OCI-LY3 (cell line): ENCODE measurements around the gene KDELR1.

Experiments used
- H2AFZ ChIP-seq: fragments of 200-600, 300-600 bp; shearing (Covaris generic); 2 replicates; pipeline ENCODE4 v1.6.0; 2014; ENCODE audit warnings: antibody characterized with exemption, low read depth, low read length
- H3K27ac ChIP-seq: fragments of 200-600, 300-600 bp; sonication (generic); 2 replicates; pipeline ENCODE4 v1.5.1; 2014; ENCODE audit warnings: mild to moderate bottlenecking, low read length, moderate library complexity, mixed read lengths
- H3K27me3 ChIP-seq: fragments of 200-600, 300-600 bp; sonication (generic); 2 replicates; pipeline ENCODE4 v1.6.1; 2014; ENCODE audit warnings: low read depth, low read length, mixed read lengths
- H3K36me3 ChIP-seq: fragments of 200-600, 300-600 bp; sonication (generic); replicated peaks from 2 replicates; pipeline ENCODE3; 2014; ENCODE audit warnings: low read depth, low read length, mixed read lengths
- H3K4me1 ChIP-seq: fragments of 300-600, 200-600 bp; sonication (generic); 2 replicates; pipeline ENCODE4 v1.6.1; 2014; ENCODE audit warnings: low read length, mixed read lengths
- H3K4me2 ChIP-seq: fragments of 200-600, 300-600 bp; sonication (generic); 2 replicates; pipeline ENCODE4 v1.6.1; 2014; ENCODE audit warnings: low read length, mixed read lengths
- H3K4me3 ChIP-seq: fragments of 300-600, 200-600 bp; sonication (generic); 2 replicates; pipeline ENCODE4 v1.5.1; 2014; ENCODE audit warnings: antibody characterized with exemption, mild to moderate bottlenecking, low read length, moderate library complexity
- H3K79me2 ChIP-seq: fragments of 300-600, 200-600 bp; shearing (Covaris generic); 2 replicates; pipeline ENCODE4 v1.6.1; 2014; ENCODE audit warnings: mild to moderate bottlenecking, low read length, mixed read lengths
- H3K9ac ChIP-seq: fragments of 300-600, 200-600 bp; shearing (Covaris generic); 2 replicates; pipeline ENCODE4 v1.6.0; 2014; ENCODE audit warnings: mild to moderate bottlenecking, low read length, moderate library complexity
- H3K9me3 ChIP-seq: fragments of 200-600, 300-600 bp; shearing (Covaris generic); 2 replicates; pipeline ENCODE4 v1.6.1; 2014; ENCODE audit warnings: low read length, mixed read lengths; ENCODE audit not compliant: insufficient read depth
- H4K20me1 ChIP-seq: fragments of 200-600, 300-600 bp; sonication (generic); 2 replicates; pipeline ENCODE4 v1.6.1; 2016; ENCODE audit warnings: low read length, mixed read lengths; ENCODE audit not compliant: insufficient read depth
- CTCF ChIP-seq: fragments of 200-600, 300-600 bp; sonication (generic); IDR thresholded peaks from 2 replicates; pipeline ENCODE4 v1.5.1; 2014; ENCODE audit warnings: antibody characterized with exemption, low read length, low read depth
- EZH2phosphoT487 ChIP-seq: fragments of 200-600 bp; shearing (Covaris generic); IDR thresholded peaks from 2 replicates; pipeline ENCODE4 v1.6.1; 2018; ENCODE audit warnings: antibody characterized with exemption, mixed run types, low read depth

KDELR1 gene

GRCh38 chr19:48405850-48406249, 14.5 kb upstream of the KDELR1 start:
- no peaks in the 10 kb centered on the region for H3K79me2 ChIP-seq

GRCh38 chr19:48405010-48405659, 13.8 kb upstream of the KDELR1 start:
- Histone ChIP-seq H3K9me3 (no peaks in the 10 kb centered on the region), H3K27ac (no peak overlapping the region), H3K27me3 (peaks cover 8% of the 10 kb centered on the region; the same call in 1 of the 2 replicates), H3K4me2 (0 out of 2 replicates have a peak overlapping the region, but pooled peaks have one; percentile 18), H4K20me1 (no peaks in the 10 kb centered on the region), H3K9ac (no peak overlapping the region), H3K79me2 (no peaks in the 10 kb centered on the region), H3K4me1 (peaks cover 15% of the 10 kb centered on the region), H2AFZ (no peak overlapping the region), H3K36me3 (no peaks in the 10 kb centered on the region), H3K4me3 (no peak overlapping the region)
- TF ChIP-seq CTCF: no peak
- no peak for TF ChIP-seq EZH2phosphoT487

More at GRCh38 chr19:48405850-48406249, 14.5 kb upstream of the KDELR1 start:
- no peaks in the 10 kb centered on the region for H4K20me1 ChIP-seq
- H3K9me3 ChIP-seq: no peaks in the 10 kb centered on the region
- H3K36me3 ChIP-seq: no peaks in the 10 kb centered on the region
- TF ChIP-seq CTCF (no peak), EZH2phosphoT487 (no peak)
- H3K4me2 ChIP-seq: 0 out of 2 replicates have a peak overlapping the region, but pooled peaks have one; percentile 18
- H3K4me1 ChIP-seq: peaks cover 12% of the 10 kb centered on the region
- H3K9ac ChIP-seq: no peak overlapping the region
- H3K27ac ChIP-seq: no peak overlapping the region
- H3K4me3 ChIP-seq: no peak overlapping the region
- peaks cover 8% of the 10 kb centered on the region; the same call in 1 of the 2 replicates for H3K27me3 ChIP-seq
- H2AFZ ChIP-seq: peak overlapping the region; percentile 12; the same call in 1 of the 2 replicates

GRCh38 chr19:48403606-48404005, 12.3 kb upstream of the KDELR1 start:
- H4K20me1 ChIP-seq: no peaks in the 10 kb centered on the region
- no peak overlapping the region for H3K27ac ChIP-seq
- TF ChIP-seq EZH2phosphoT487 (no peak), CTCF (no peak)
- no peak overlapping the region for H3K9ac ChIP-seq
- H3K79me2 ChIP-seq: no peaks in the 10 kb centered on the region
- no peak overlapping the region for H3K4me3 ChIP-seq
- H3K9me3 ChIP-seq: no peaks in the 10 kb centered on the region
- H3K36me3 ChIP-seq: no peaks in the 10 kb centered on the region
- H3K27me3 ChIP-seq: peaks cover 8% of the 10 kb centered on the region; the same call in 1 of the 2 replicates
- peak overlapping the region; percentile 17; the same call in 1 of the 2 replicates for H2AFZ ChIP-seq
- peaks cover 19% of the 10 kb centered on the region for H3K4me1 ChIP-seq
- H3K4me2 ChIP-seq: no peak overlapping the region

- Histone ChIP-seq H3K9ac (no peak overlapping the region), H3K4me2 (no peak overlapping the region)
Observed at GRCh38 chr19:48401287-48401686, 9.9 kb upstream of the KDELR1 start.

More at GRCh38 chr19:48401287-48401686, 9.9 kb upstream of the KDELR1 start:
- Histone ChIP-seq H3K27me3 (peaks cover 18% of the 10 kb centered on the region), H3K4me3 (no peak overlapping the region), H3K36me3 (no peaks in the 10 kb centered on the region), H4K20me1 (no peaks in the 10 kb centered on the region), H3K27ac (no peak overlapping the region), H3K9me3 (no peaks in the 10 kb centered on the region), H2AFZ (no peak overlapping the region), H3K4me1 (peaks cover 19% of the 10 kb centered on the region), H3K79me2 (no peaks in the 10 kb centered on the region)
- TF ChIP-seq EZH2phosphoT487 (no peak), CTCF (no peak)
